Measurements from ENCODE around the gene ZACN.

DNA sequence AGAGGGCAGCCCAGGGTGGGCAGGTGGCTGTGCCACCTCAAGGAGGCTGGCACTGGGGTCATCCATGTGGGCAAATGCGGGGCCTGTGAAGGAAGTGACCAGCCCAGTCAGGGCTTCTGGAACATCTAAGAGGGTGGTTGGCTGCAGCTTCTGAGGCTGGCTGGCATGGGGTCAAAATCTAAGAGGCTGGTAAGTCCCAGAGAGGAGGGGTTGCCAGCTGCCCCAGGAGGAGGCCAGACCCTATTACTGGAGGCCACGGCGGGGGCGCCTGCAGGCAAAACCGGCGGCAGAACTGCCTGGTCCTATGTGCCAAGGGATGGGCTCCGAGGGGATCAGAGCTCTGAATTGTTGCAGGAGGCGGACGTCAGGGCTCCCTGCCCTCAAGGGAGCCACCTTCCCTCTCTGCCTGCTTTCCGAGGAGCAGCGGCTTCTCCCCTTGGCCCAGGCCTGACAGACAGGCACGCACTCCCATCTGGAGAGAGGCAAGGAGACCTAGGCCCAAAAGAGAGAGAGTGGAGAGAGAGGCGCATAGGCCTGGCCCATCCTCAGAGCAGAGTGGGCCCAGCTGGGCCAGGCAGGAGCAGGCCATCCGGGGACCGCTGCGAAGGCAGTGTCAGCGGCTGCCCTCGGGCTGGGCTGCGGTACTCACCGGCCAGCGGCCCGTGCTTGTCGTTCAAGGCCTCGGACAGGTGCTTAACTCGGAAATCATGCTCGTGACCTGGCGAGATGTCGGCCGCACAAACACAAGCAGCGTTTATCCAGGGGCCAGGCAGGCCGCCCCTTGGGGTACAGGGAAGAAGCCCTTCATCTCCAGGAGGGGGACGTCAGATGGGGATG, 10.9 kb downstream of the ZACN start:
- TF ChIP-seq, protein P1, sequence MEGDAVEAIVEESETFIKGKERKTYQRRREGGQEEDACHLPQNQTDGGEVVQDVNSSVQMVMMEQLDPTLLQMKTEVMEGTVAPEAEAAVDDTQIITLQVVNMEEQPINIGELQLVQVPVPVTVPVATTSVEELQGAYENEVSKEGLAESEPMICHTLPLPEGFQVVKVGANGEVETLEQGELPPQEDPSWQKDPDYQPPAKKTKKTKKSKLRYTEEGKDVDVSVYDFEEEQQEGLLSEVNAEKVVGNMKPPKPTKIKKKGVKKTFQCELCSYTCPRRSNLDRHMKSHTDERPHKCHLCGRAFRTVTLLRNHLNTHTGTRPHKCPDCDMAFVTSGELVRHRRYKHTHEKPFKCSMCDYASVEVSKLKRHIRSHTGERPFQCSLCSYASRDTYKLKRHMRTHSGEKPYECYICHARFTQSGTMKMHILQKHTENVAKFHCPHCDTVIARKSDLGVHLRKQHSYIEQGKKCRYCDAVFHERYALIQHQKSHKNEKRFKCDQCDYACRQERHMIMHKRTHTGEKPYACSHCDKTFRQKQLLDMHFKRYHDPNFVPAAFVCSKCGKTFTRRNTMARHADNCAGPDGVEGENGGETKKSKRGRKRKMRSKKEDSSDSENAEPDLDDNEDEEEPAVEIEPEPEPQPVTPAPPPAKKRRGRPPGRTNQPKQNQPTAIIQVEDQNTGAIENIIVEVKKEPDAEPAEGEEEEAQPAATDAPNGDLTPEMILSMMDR (IDR thresholded peaks at IDR 0.05; ENCODE audit: insufficient read depth, low read depth, low read length): no peak
- TF ChIP-seq EZH2 (IDR thresholded peaks at IDR 0.05; ENCODE audit: insufficient read depth, low read length): no peak

Measured in astrocyte (in vitro differentiated cells and primary cell).